ENCODE data around the gene BFSP2. TPM values are rescaled to one million over a fixed set of nuclear protein-coding genes. Genes with fewer than 3 reads are reported as not detected.

The BFSP2 gene
- total RNA-seq = 2.1 TPM

GRCh38 chr3:133400006-133400515, at the start of gene BFSP2:
Gene BFSP2, plus strand, starts transcription at chr3:133400056. Its CDS starts 28 bp downstream, at chr3:133400084.
- Histone ChIP-seq H3K27me3 (ENCODE audit: control insufficient read depth in 3 of 3, insufficient read depth in 3 of 3, low read length in 3 of 3) (no peaks in the 10 kb centered on the region), H3K4me3 (ENCODE audit: low read length in 3 of 3) (no peak within 1 kb of the TSS), H3K9ac (ENCODE audit: low read depth in 1 of 3, low read length in 3 of 3) (no peak within 1 kb of the TSS), H3K4me1 (ENCODE audit: control insufficient read depth in 3 of 3, insufficient read depth in 3 of 3, low read length in 3 of 3) (no peaks in the 10 kb centered on the region), H3K27ac (ENCODE audit: low read depth, low read length) (no peak within 1 kb of the TSS), H3K36me3 (ENCODE audit: control insufficient read depth in 3 of 3, insufficient read depth in 3 of 3, low read length in 3 of 3) (no peaks in the 10 kb centered on the region), H3K9me3 (ENCODE audit: control insufficient read depth in 3 of 3, low read length in 3 of 3) (no peaks in the 10 kb centered on the region)

- H3K9ac ChIP-seq (ENCODE audit: low read depth in 1 of 3, low read length in 3 of 3) = no peak overlapping the region
- H3K4me3 ChIP-seq (ENCODE audit: low read length in 3 of 3) = no peak overlapping the region
- no peaks in the 10 kb centered on the region for H3K4me1 ChIP-seq (ENCODE audit: control insufficient read depth in 3 of 3, insufficient read depth in 3 of 3, low read length in 3 of 3)
- H3K27me3 ChIP-seq (ENCODE audit: control insufficient read depth in 3 of 3, insufficient read depth in 3 of 3, low read length in 3 of 3) = no peaks in the 10 kb centered on the region
- no peaks in the 10 kb centered on the region for H3K9me3 ChIP-seq (ENCODE audit: control insufficient read depth in 3 of 3, low read length in 3 of 3)
- H3K36me3 ChIP-seq (ENCODE audit: control insufficient read depth in 3 of 3, insufficient read depth in 3 of 3, low read length in 3 of 3) = no peaks in the 10 kb centered on the region
- H3K27ac ChIP-seq (ENCODE audit: low read depth, low read length) = no peak overlapping the region
Observed at GRCh38 chr3:133354721-133355120, 45.1 kb upstream of the BFSP2 start.

GRCh38 chr3:133360476-133360875, 39.4 kb upstream of the BFSP2 start:
- Histone ChIP-seq H3K27ac (ENCODE audit: low read depth, low read length) (no peak overlapping the region), H3K4me1 (ENCODE audit: control insufficient read depth in 3 of 3, insufficient read depth in 3 of 3, low read length in 3 of 3) (no peaks in the 10 kb centered on the region), H3K36me3 (ENCODE audit: control insufficient read depth in 3 of 3, insufficient read depth in 3 of 3, low read length in 3 of 3) (no peaks in the 10 kb centered on the region), H3K27me3 (ENCODE audit: control insufficient read depth in 3 of 3, insufficient read depth in 3 of 3, low read length in 3 of 3) (no peaks in the 10 kb centered on the region), H3K4me3 (ENCODE audit: low read length in 3 of 3) (no peak overlapping the region), H3K9ac (ENCODE audit: low read depth in 1 of 3, low read length in 3 of 3) (no peak overlapping the region), H3K9me3 (ENCODE audit: control insufficient read depth in 3 of 3, low read length in 3 of 3) (no peaks in the 10 kb centered on the region)

GRCh38 chr3:133361011-133361410, 38.8 kb upstream of the BFSP2 start:
- no peaks in the 10 kb centered on the region for H3K36me3 ChIP-seq (ENCODE audit: control insufficient read depth in 3 of 3, insufficient read depth in 3 of 3, low read length in 3 of 3)
- H3K27ac ChIP-seq (ENCODE audit: low read depth, low read length) = no peak overlapping the region
- no peaks in the 10 kb centered on the region for H3K27me3 ChIP-seq (ENCODE audit: control insufficient read depth in 3 of 3, insufficient read depth in 3 of 3, low read length in 3 of 3)
- H3K9me3 ChIP-seq (ENCODE audit: control insufficient read depth in 3 of 3, low read length in 3 of 3) = no peaks in the 10 kb centered on the region
- no peak overlapping the region for H3K9ac ChIP-seq (ENCODE audit: low read depth in 1 of 3, low read length in 3 of 3)
- no peaks in the 10 kb centered on the region for H3K4me1 ChIP-seq (ENCODE audit: control insufficient read depth in 3 of 3, insufficient read depth in 3 of 3, low read length in 3 of 3)
- H3K4me3 ChIP-seq (ENCODE audit: low read length in 3 of 3) = no peak overlapping the region

- Histone ChIP-seq H3K27me3 (ENCODE audit: control insufficient read depth in 3 of 3, insufficient read depth in 3 of 3, low read length in 3 of 3) (no peaks in the 10 kb centered on the region), H3K4me1 (ENCODE audit: control insufficient read depth in 3 of 3, insufficient read depth in 3 of 3, low read length in 3 of 3) (no peaks in the 10 kb centered on the region), H3K9me3 (ENCODE audit: control insufficient read depth in 3 of 3, low read length in 3 of 3) (no peaks in the 10 kb centered on the region)
Observed at GRCh38 chr3:133361435-133361834, 38.4 kb upstream of the BFSP2 start.

GRCh38 chr3:133362539-133362938, 37.3 kb upstream of the BFSP2 start:
- Histone ChIP-seq H3K4me1 (ENCODE audit: control insufficient read depth in 3 of 3, insufficient read depth in 3 of 3, low read length in 3 of 3) (no peaks in the 10 kb centered on the region), H3K27me3 (ENCODE audit: control insufficient read depth in 3 of 3, insufficient read depth in 3 of 3, low read length in 3 of 3) (no peaks in the 10 kb centered on the region), H3K9ac (ENCODE audit: low read depth in 1 of 3, low read length in 3 of 3) (no peak overlapping the region), H3K4me3 (ENCODE audit: low read length in 3 of 3) (no peak overlapping the region), H3K36me3 (ENCODE audit: control insufficient read depth in 3 of 3, insufficient read depth in 3 of 3, low read length in 3 of 3) (no peaks in the 10 kb centered on the region), H3K27ac (ENCODE audit: low read depth, low read length) (no peak overlapping the region), H3K9me3 (ENCODE audit: control insufficient read depth in 3 of 3, low read length in 3 of 3) (no peaks in the 10 kb centered on the region)

More at GRCh38 chr3:133361435-133361834, 38.4 kb upstream of the BFSP2 start:
- no peak overlapping the region for H3K9ac ChIP-seq (ENCODE audit: low read depth in 1 of 3, low read length in 3 of 3)
- H3K27ac ChIP-seq (ENCODE audit: low read depth, low read length) = no peak overlapping the region
- no peak overlapping the region for H3K4me3 ChIP-seq (ENCODE audit: low read length in 3 of 3)
- H3K36me3 ChIP-seq (ENCODE audit: control insufficient read depth in 3 of 3, insufficient read depth in 3 of 3, low read length in 3 of 3) = no peaks in the 10 kb centered on the region

- H3K4me3 ChIP-seq (ENCODE audit: low read length in 3 of 3) = no peak overlapping the region
- no peaks in the 10 kb centered on the region for H3K9me3 ChIP-seq (ENCODE audit: control insufficient read depth in 3 of 3, low read length in 3 of 3)
- no peaks in the 10 kb centered on the region for H3K36me3 ChIP-seq (ENCODE audit: control insufficient read depth in 3 of 3, insufficient read depth in 3 of 3, low read length in 3 of 3)
- no peak overlapping the region for H3K9ac ChIP-seq (ENCODE audit: low read depth in 1 of 3, low read length in 3 of 3)
- H3K4me1 ChIP-seq (ENCODE audit: control insufficient read depth in 3 of 3, insufficient read depth in 3 of 3, low read length in 3 of 3) = no peaks in the 10 kb centered on the region
- H3K27ac ChIP-seq (ENCODE audit: low read depth, low read length) = no peak overlapping the region
- no peaks in the 10 kb centered on the region for H3K27me3 ChIP-seq (ENCODE audit: control insufficient read depth in 3 of 3, insufficient read depth in 3 of 3, low read length in 3 of 3)
Observed at GRCh38 chr3:133364704-133365103, 35.2 kb upstream of the BFSP2 start.

GRCh38 chr3:133366921-133367320, 32.9 kb upstream of the BFSP2 start:
- Histone ChIP-seq H3K4me1 (ENCODE audit: control insufficient read depth in 3 of 3, insufficient read depth in 3 of 3, low read length in 3 of 3) (no peaks in the 10 kb centered on the region), H3K27ac (ENCODE audit: low read depth, low read length) (no peak overlapping the region), H3K9ac (ENCODE audit: low read depth in 1 of 3, low read length in 3 of 3) (no peak overlapping the region), H3K4me3 (ENCODE audit: low read length in 3 of 3) (no peak overlapping the region), H3K9me3 (ENCODE audit: control insufficient read depth in 3 of 3, low read length in 3 of 3) (no peaks in the 10 kb centered on the region), H3K27me3 (ENCODE audit: control insufficient read depth in 3 of 3, insufficient read depth in 3 of 3, low read length in 3 of 3) (no peaks in the 10 kb centered on the region), H3K36me3 (ENCODE audit: control insufficient read depth in 3 of 3, insufficient read depth in 3 of 3, low read length in 3 of 3) (no peaks in the 10 kb centered on the region)

GRCh38 chr3:133367403-133367802, 32.5 kb upstream of the BFSP2 start:
- H3K9ac ChIP-seq (ENCODE audit: low read depth in 1 of 3, low read length in 3 of 3) = no peak overlapping the region
- no peaks in the 10 kb centered on the region for H3K36me3 ChIP-seq (ENCODE audit: control insufficient read depth in 3 of 3, insufficient read depth in 3 of 3, low read length in 3 of 3)
- no peaks in the 10 kb centered on the region for H3K4me1 ChIP-seq (ENCODE audit: control insufficient read depth in 3 of 3, insufficient read depth in 3 of 3, low read length in 3 of 3)
- no peaks in the 10 kb centered on the region for H3K27me3 ChIP-seq (ENCODE audit: control insufficient read depth in 3 of 3, insufficient read depth in 3 of 3, low read length in 3 of 3)
- no peaks in the 10 kb centered on the region for H3K9me3 ChIP-seq (ENCODE audit: control insufficient read depth in 3 of 3, low read length in 3 of 3)
- no peak overlapping the region for H3K4me3 ChIP-seq (ENCODE audit: low read length in 3 of 3)
- no peak overlapping the region for H3K27ac ChIP-seq (ENCODE audit: low read depth, low read length)

GRCh38 chr3:133367956-133368355, 31.9 kb upstream of the BFSP2 start:
- Histone ChIP-seq H3K4me1 (ENCODE audit: control insufficient read depth in 3 of 3, insufficient read depth in 3 of 3, low read length in 3 of 3) (no peaks in the 10 kb centered on the region), H3K4me3 (ENCODE audit: low read length in 3 of 3) (no peak overlapping the region), H3K36me3 (ENCODE audit: control insufficient read depth in 3 of 3, insufficient read depth in 3 of 3, low read length in 3 of 3) (no peaks in the 10 kb centered on the region), H3K9ac (ENCODE audit: low read depth in 1 of 3, low read length in 3 of 3) (no peak overlapping the region), H3K27me3 (ENCODE audit: control insufficient read depth in 3 of 3, insufficient read depth in 3 of 3, low read length in 3 of 3) (no peaks in the 10 kb centered on the region), H3K27ac (ENCODE audit: low read depth, low read length) (no peak overlapping the region), H3K9me3 (ENCODE audit: control insufficient read depth in 3 of 3, low read length in 3 of 3) (no peaks in the 10 kb centered on the region)

All from skeletal muscle tissue (tissue), 4 donors.